ENCODE measurements around the gene ITIH1. TPM values are rescaled to one million over a fixed set of nuclear protein-coding genes. Genes with fewer than 3 reads are reported as not detected.

The ITIH1 gene
- total RNA-seq, 1 donor from 2014 or later, result not detected

GRCh38 chr3:52831500-52832301 is 54.3 kb downstream of the ITIH1 start:
- no peak overlapping the region for H2AFZ ChIP-seq (replicated peaks)
- no peaks in the 10 kb centered on the region for H3K36me3 ChIP-seq
- H3K9ac ChIP-seq, result no peak overlapping the region
- Mint-ChIP-seq H3K9me3 (no peaks in the 10 kb centered on the region), H3K4me3 (no peak overlapping the region), H3K36me3 (peaks cover 2% of the 10 kb centered on the region), H3K27ac (no peak overlapping the region), H3K27me3 (ENCODE audit: insufficient read depth, low read depth) (peaks cover 9% of the 10 kb centered on the region), H3K4me1 (peaks cover 27% of the 10 kb centered on the region)
- no peaks in the 10 kb centered on the region for H3K9me3 ChIP-seq (ENCODE audit: low read depth)
- H4K20me1 ChIP-seq (ENCODE audit: low read depth), result no peaks in the 10 kb centered on the region
- no peak overlapping the region for H3K4me2 ChIP-seq
- no peaks in the 10 kb centered on the region for H3K27me3 ChIP-seq
- TF ChIP-seq EZH2 (IDR thresholded peaks at IDR 0.05) (no peak), EZH2phosphoT487 (IDR thresholded peaks at IDR 0.05) (no peak), CTCF (IDR thresholded peaks at IDR 0.05) (no peak)
- H3K4me3 ChIP-seq, result no peak overlapping the region
- H3F3A ChIP-seq (ENCODE audit: low read depth), result peaks cover 10% of the 10 kb centered on the region
- H3K79me2 ChIP-seq (ENCODE audit: low read depth), result no peaks in the 10 kb centered on the region
- no peak overlapping the region for H3K27ac ChIP-seq
- H3K4me1 ChIP-seq, result peaks cover 28% of the 10 kb centered on the region
- DNase-seq (ENCODE audit: low spot score), result no peak

- H3K4me3 Mint-ChIP-seq, result no peak overlapping the region
- no peaks in the 10 kb centered on the region for H3K79me2 ChIP-seq (ENCODE audit: low read depth)
- H3K27ac ChIP-seq, result no peak overlapping the region
- peaks cover 28% of the 10 kb centered on the region for H3K4me1 ChIP-seq
- peaks cover 28% of the 10 kb centered on the region for H3K4me1 Mint-ChIP-seq
- H3K27ac Mint-ChIP-seq, result no peak overlapping the region
- TF ChIP-seq EZH2phosphoT487 (IDR thresholded peaks at IDR 0.05), result no peak
- TF ChIP-seq EZH2 (IDR thresholded peaks at IDR 0.05), result no peak
- no peak for TF ChIP-seq CTCF (IDR thresholded peaks at IDR 0.05)
- peaks cover 10% of the 10 kb centered on the region for H3F3A ChIP-seq (ENCODE audit: low read depth)
- H3K36me3 Mint-ChIP-seq, result peaks cover 6% of the 10 kb centered on the region
- no peaks in the 10 kb centered on the region for H3K27me3 ChIP-seq
- no peaks in the 10 kb centered on the region for H3K36me3 ChIP-seq
- no peak overlapping the region for H3K4me3 ChIP-seq
- no peaks in the 10 kb centered on the region for H4K20me1 ChIP-seq (ENCODE audit: low read depth)
- no peaks in the 10 kb centered on the region for H3K9me3 ChIP-seq (ENCODE audit: low read depth)
- no peak overlapping the region for H3K4me2 ChIP-seq
- no peak overlapping the region for H3K9ac ChIP-seq
- no peaks in the 10 kb centered on the region for H3K9me3 Mint-ChIP-seq
- DNase-seq (ENCODE audit: low spot score), result no peak
- no peak overlapping the region for H2AFZ ChIP-seq (replicated peaks)
- peaks cover 5% of the 10 kb centered on the region for H3K27me3 Mint-ChIP-seq (ENCODE audit: insufficient read depth, low read depth)
These were observed 55.8 kb downstream of the ITIH1 start for GRCh38 chr3:52833202-52833601.

- H3F3A ChIP-seq (ENCODE audit: low read depth), result peaks cover 10% of the 10 kb centered on the region
- Mint-ChIP-seq H3K27ac (peak within 1 kb of the TSS; percentile 90), H3K36me3 (peaks cover 6% of the 10 kb centered on the region), H3K4me3 (peak within 1 kb of the TSS; percentile 79), H3K27me3 (ENCODE audit: insufficient read depth, low read depth) (peaks cover 2% of the 10 kb centered on the region), H3K4me1 (peaks cover 38% of the 10 kb centered on the region), H3K9me3 (no peaks in the 10 kb centered on the region)
- TF ChIP-seq CTCF (IDR thresholded peaks at IDR 0.05), result no peak
- TF ChIP-seq EZH2 (IDR thresholded peaks at IDR 0.05), result no peak
- TF ChIP-seq EZH2phosphoT487 (IDR thresholded peaks at IDR 0.05), result no peak
- no peaks in the 10 kb centered on the region for H3K79me2 ChIP-seq (ENCODE audit: low read depth)
- H3K36me3 ChIP-seq, result no peaks in the 10 kb centered on the region
- H3K9me3 ChIP-seq (ENCODE audit: low read depth), result no peaks in the 10 kb centered on the region
- H3K4me2 ChIP-seq, result peak within 1 kb of the TSS; percentile 81
- peak within 1 kb of the TSS; percentile 38 for H3K4me3 ChIP-seq
- peaks cover 36% of the 10 kb centered on the region for H3K4me1 ChIP-seq
- H3K27me3 ChIP-seq, result no peaks in the 10 kb centered on the region
- DNase-seq (ENCODE audit: low spot score), result peak; percentile 82
- peak within 1 kb of the TSS; percentile 66 for H2AFZ ChIP-seq (replicated peaks)
- H3K9ac ChIP-seq, result peak within 1 kb of the TSS; percentile 18
- peak within 1 kb of the TSS; percentile 92 for H3K27ac ChIP-seq
- no peaks in the 10 kb centered on the region for H4K20me1 ChIP-seq (ENCODE audit: low read depth)
These were observed 57.6 kb downstream of the ITIH1 start, which contains the start of gene MUSTN1 for GRCh38 chr3:52834871-52835501. Gene MUSTN1, minus strand, starts transcription at chr3:52835019. Its CDS starts 71 bp downstream, at chr3:52834948.

All from neural progenitor cell (in vitro differentiated cells).